ENCODE results near the gene SLC6A20.

GRCh38 chr3:45789235-45789812 lies 7.0 kb downstream of the SLC6A20 start:
- TF ChIP-seq CTCF (IDR thresholded peaks at IDR 0.05) (no peak), POLR2A (IDR thresholded peaks at IDR 0.05) (no peak), EP300 (IDR thresholded peaks at IDR 0.05) (no peak)
